ENCODE results near the gene NHLH1. TPM values are rescaled to one million over a fixed set of nuclear protein-coding genes. Genes with fewer than 3 reads are reported as not detected.

Gene NHLH1
- total and polyA plus RNA-seq, 2 of the 13 experiments (the other 11 are each of a cell fraction or from before 2014, with no cell fraction given), result 0.11 to 0.57 TPM

DNA sequence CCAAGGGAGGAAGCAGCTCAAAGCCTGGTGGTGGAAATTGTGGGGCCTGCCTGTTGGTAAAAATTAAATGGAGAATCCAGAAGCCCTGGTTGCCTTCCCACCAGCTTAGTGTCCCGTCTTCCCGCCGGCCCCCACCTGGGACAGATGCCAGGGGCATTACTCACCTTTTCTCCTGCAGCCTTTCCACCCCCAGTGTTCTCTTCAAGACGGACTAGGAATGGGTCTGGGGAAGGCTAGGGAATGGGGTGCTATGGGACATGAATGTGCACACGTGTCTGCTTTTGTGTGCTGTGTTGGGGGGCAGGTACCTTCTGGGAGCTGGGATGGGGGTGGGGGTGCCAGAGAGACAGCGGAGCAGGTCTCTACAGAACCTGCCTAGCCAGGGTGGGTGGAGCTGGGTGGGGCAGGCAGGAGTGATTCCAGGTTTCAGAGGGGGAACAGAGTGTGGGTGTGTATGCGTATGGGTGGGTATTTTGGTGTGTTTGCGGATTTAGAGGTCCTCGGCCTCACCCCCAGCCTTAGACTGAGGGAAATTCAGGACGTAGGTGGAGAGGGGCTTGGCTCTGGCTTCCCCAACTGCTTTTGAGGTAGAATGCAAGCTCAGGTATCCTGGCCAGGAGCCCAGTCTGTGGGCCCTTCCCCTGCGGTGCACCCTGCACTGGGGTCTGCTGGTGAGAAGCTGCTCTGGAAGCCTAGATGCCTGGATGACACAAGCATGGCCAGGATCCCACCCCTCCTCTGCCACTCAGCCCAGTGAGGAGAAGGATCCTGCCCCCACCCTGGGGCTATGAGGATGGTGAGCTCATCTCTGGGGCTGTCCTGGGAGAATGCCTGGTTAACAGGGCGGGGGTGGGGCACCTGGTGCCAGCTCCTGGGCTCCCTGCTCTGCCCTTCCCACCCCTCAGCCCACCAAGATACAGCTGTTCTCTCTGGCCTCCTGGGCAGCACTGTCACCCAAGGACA, 41.2 kb downstream of the NHLH1 start:
- no peak overlapping the region for H3K9ac ChIP-seq (ENCODE audit: insufficient read depth, low read depth, low read length)
- POLR2A ChIA-PET, result no interaction called here
- no peak overlapping the region for H2AFZ ChIP-seq (ENCODE audit: low read length)
- CTCF ChIA-PET (ENCODE audit: low intra/inter-chr PET ratio, low total read pairs), result no interaction called here
- H3K36me3 ChIP-seq (replicated peaks in 1 of 2; ENCODE audit: control insufficient read depth in 1 of 2, insufficient read depth in 2 of 2, low read length in 2 of 2), result no peaks in the 10 kb centered on the region
- FAIRE-seq (no peak), DNase-seq (ENCODE audit: low spot score) (no peak), ATAC-seq (no peak)
- H3K79me2 ChIP-seq (ENCODE audit: insufficient read depth, low read length), result no peaks in the 10 kb centered on the region
- no peaks in the 10 kb centered on the region for H3K9me3 ChIP-seq (ENCODE audit: low read length)
- H3K27ac ChIP-seq (ENCODE audit: extremely low read length, insufficient read depth, low read length), result no peak overlapping the region
- WGBS (ENCODE audit: low lambda C conversion rate), result 17% methylated on average over 10 of the region's 12 CpGs
- no peak overlapping the region for H3K4me2 ChIP-seq (ENCODE audit: low read depth, low read length)
- H4K20me1 ChIP-seq (ENCODE audit: insufficient read depth, low read length), result no peaks in the 10 kb centered on the region
- in situ Hi-C loops (cut with HindIII; ENCODE audit: extremely low pct_ligation_motif_present, low pct_unique_long_range_greater_than_20kb) (no loop called here), intact Hi-C loops (cut with micrococcal nuclease; ENCODE audit: unreplicated experiment) (no loop called here)
- no peak overlapping the region for H3K4me3 ChIP-seq (replicated peaks in 1 of 3; ENCODE audit: insufficient read depth in 1 of 3, low read depth in 2 of 3, low read length in 3 of 3)
- H3K27me3 ChIP-seq (ENCODE audit: control insufficient read depth in 1 of 2, insufficient read depth in 2 of 2, low read length in 2 of 2), result peaks cover 1 to 46% of the 10 kb centered on the region in 2 experiments; a peak in 4 of 5 replicates
- no TSS peak for BruUV-seq (replicated peaks)
- no peaks in the 10 kb centered on the region for H3K4me1 ChIP-seq (ENCODE audit: insufficient read depth, low read length)
- TF ChIP-seq ZNF557 (CRISPR knock-in tag; IDR thresholded peaks at IDR 0.05) (no peak), ZMYM3 (CRISPR knock-in tag; IDR thresholded peaks at IDR 0.05) (no peak), SOX13 (IDR thresholded peaks at IDR 0.05) (no peak), SOX13 (CRISPR knock-in tag; conservative IDR thresholded peaks at IDR 0.05 in 1 of 2, IDR thresholded peaks at IDR 0.05 in 1 of 2) (no peak)
- TF ChIP-seq, protein P1, sequence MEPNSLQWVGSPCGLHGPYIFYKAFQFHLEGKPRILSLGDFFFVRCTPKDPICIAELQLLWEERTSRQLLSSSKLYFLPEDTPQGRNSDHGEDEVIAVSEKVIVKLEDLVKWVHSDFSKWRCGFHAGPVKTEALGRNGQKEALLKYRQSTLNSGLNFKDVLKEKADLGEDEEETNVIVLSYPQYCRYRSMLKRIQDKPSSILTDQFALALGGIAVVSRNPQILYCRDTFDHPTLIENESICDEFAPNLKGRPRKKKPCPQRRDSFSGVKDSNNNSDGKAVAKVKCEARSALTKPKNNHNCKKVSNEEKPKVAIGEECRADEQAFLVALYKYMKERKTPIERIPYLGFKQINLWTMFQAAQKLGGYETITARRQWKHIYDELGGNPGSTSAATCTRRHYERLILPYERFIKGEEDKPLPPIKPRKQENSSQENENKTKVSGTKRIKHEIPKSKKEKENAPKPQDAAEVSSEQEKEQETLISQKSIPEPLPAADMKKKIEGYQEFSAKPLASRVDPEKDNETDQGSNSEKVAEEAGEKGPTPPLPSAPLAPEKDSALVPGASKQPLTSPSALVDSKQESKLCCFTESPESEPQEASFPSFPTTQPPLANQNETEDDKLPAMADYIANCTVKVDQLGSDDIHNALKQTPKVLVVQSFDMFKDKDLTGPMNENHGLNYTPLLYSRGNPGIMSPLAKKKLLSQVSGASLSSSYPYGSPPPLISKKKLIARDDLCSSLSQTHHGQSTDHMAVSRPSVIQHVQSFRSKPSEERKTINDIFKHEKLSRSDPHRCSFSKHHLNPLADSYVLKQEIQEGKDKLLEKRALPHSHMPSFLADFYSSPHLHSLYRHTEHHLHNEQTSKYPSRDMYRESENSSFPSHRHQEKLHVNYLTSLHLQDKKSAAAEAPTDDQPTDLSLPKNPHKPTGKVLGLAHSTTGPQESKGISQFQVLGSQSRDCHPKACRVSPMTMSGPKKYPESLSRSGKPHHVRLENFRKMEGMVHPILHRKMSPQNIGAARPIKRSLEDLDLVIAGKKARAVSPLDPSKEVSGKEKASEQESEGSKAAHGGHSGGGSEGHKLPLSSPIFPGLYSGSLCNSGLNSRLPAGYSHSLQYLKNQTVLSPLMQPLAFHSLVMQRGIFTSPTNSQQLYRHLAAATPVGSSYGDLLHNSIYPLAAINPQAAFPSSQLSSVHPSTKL (CRISPR knock-in tag; IDR thresholded peaks at IDR 0.05), result no peak
- TF ChIP-seq, protein P2, sequence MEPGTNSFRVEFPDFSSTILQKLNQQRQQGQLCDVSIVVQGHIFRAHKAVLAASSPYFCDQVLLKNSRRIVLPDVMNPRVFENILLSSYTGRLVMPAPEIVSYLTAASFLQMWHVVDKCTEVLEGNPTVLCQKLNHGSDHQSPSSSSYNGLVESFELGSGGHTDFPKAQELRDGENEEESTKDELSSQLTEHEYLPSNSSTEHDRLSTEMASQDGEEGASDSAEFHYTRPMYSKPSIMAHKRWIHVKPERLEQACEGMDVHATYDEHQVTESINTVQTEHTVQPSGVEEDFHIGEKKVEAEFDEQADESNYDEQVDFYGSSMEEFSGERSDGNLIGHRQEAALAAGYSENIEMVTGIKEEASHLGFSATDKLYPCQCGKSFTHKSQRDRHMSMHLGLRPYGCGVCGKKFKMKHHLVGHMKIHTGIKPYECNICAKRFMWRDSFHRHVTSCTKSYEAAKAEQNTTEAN (CRISPR knock-in tag; conservative IDR thresholded peaks at IDR 0.05), result no peak
- TF ChIP-seq, protein P3, sequence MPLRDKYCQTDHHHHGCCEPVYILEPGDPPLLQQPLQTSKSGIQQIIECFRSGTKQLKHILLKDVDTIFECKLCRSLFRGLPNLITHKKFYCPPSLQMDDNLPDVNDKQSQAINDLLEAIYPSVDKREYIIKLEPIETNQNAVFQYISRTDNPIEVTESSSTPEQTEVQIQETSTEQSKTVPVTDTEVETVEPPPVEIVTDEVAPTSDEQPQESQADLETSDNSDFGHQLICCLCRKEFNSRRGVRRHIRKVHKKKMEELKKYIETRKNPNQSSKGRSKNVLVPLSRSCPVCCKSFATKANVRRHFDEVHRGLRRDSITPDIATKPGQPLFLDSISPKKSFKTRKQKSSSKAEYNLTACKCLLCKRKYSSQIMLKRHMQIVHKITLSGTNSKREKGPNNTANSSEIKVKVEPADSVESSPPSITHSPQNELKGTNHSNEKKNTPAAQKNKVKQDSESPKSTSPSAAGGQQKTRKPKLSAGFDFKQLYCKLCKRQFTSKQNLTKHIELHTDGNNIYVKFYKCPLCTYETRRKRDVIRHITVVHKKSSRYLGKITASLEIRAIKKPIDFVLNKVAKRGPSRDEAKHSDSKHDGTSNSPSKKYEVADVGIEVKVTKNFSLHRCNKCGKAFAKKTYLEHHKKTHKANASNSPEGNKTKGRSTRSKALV (CRISPR knock-in tag; IDR thresholded peaks at IDR 0.05), result no peak
- TF ChIP-seq, protein P4, sequence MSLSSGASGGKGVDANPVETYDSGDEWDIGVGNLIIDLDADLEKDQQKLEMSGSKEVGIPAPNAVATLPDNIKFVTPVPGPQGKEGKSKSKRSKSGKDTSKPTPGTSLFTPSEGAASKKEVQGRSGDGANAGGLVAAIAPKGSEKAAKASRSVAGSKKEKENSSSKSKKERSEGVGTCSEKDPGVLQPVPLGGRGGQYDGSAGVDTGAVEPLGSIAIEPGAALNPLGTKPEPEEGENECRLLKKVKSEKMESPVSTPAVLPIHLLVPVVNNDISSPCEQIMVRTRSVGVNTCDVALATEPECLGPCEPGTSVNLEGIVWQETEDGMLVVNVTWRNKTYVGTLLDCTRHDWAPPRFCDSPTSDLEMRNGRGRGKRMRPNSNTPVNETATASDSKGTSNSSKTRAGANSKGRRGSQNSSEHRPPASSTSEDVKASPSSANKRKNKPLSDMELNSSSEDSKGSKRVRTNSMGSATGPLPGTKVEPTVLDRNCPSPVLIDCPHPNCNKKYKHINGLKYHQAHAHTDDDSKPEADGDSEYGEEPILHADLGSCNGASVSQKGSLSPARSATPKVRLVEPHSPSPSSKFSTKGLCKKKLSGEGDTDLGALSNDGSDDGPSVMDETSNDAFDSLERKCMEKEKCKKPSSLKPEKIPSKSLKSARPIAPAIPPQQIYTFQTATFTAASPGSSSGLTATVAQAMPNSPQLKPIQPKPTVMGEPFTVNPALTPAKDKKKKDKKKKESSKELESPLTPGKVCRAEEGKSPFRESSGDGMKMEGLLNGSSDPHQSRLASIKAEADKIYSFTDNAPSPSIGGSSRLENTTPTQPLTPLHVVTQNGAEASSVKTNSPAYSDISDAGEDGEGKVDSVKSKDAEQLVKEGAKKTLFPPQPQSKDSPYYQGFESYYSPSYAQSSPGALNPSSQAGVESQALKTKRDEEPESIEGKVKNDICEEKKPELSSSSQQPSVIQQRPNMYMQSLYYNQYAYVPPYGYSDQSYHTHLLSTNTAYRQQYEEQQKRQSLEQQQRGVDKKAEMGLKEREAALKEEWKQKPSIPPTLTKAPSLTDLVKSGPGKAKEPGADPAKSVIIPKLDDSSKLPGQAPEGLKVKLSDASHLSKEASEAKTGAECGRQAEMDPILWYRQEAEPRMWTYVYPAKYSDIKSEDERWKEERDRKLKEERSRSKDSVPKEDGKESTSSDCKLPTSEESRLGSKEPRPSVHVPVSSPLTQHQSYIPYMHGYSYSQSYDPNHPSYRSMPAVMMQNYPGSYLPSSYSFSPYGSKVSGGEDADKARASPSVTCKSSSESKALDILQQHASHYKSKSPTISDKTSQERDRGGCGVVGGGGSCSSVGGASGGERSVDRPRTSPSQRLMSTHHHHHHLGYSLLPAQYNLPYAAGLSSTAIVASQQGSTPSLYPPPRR (CRISPR knock-in tag; IDR thresholded peaks at IDR 0.05; ENCODE audit: borderline replicate concordance), result no peak
